Panc1 (cell line): ENCODE results near the gene ASB6. TPM values are rescaled to one million over a fixed set of nuclear protein-coding genes. Genes with fewer than 3 reads are reported as not detected.

Experiments
- ATAC-seq: fragments of 200-7000 bp; cut with Tn5 transposase; 2 replicates; pipeline ENCODE4 v1.9.1; 2020; ENCODE audit warnings: mild to moderate bottlenecking, moderate library complexity
- BruUV-seq: library from RNA; stranded (reverse); fragments of 400-500 nt; replicated peaks from 2 replicates; lab custom pipeline; 2021; lab: Mats Ljungman, UMichigan
- CTCF ChIA-PET: fragments of 300-600 bp; sonication (Branson Sonifier 250); formaldehyde crosslinking; loops from one replicate; lab custom pipeline; 2022; ENCODE audit warnings: antibody characterized with exemption; lab: Charles Lee
- POLR2A ChIA-PET: fragments of 300-600 bp; sonication (Branson Sonifier 250); formaldehyde crosslinking; loops from one replicate; lab custom pipeline; 2022; ENCODE audit warnings: antibody characterized with exemption; lab: Charles Lee
- DNase-seq: peaks from one replicate; pipeline ENCODE4 v3.0.0-alpha.2; 2010; ENCODE audit warnings: low read depth, low spot score
- H3K27ac ChIP-seq: 2 replicates; pipeline ENCODE4 v1.5.1; 2011; ENCODE audit warnings: mild to moderate bottlenecking, low read length, inconsistent platforms
- H3K27me3 ChIP-seq: fragments of 200-500 bp; sonication (Bioruptor generic); 2 replicates; pipeline ENCODE4 v1.6.0; 2014; ENCODE audit warnings: low read length, inconsistent platforms; ENCODE audit not compliant: control insufficient read depth, insufficient read depth
- H3K36me3 ChIP-seq: fragments of 200-500 bp; sonication (Bioruptor generic); 2 replicates; pipeline ENCODE4 v1.5.1; 2014; ENCODE audit warnings: inconsistent platforms, mild to moderate bottlenecking, low read length, moderate library complexity; ENCODE audit not compliant: control insufficient read depth, insufficient read depth
- H3K4me1 ChIP-seq: 2 replicates; pipeline ENCODE4 v1.5.1; 2011; ENCODE audit warnings: inconsistent platforms, mild to moderate bottlenecking, low read length, moderate library complexity; ENCODE audit not compliant: control insufficient read depth, insufficient read depth
- H3K4me3 ChIP-seq, 2 experiments: 2 replicates each; pipeline ENCODE4 v1.5.1; 2011 to 2012; ENCODE audit warnings: low read depth in 2 of 2, low read length in 2 of 2, mild to moderate bottlenecking in 2 of 2, inconsistent platforms in 1 of 2, moderate library complexity in 1 of 2
- H3K9me3 ChIP-seq: fragments of 200-500 bp; sonication (Bioruptor generic); 2 replicates; pipeline ENCODE4 v1.5.1; 2014; ENCODE audit warnings: low read depth, mild to moderate bottlenecking, inconsistent platforms, low read length, moderate library complexity; ENCODE audit not compliant: control insufficient read depth, insufficient read depth
- CTCF ChIP-seq: fragments of 450-650 bp; IDR thresholded peaks from 2 replicates; pipeline ENCODE4 v1.5.1; 2017; ENCODE audit warnings: mild to moderate bottlenecking
- POLR2AphosphoS5 ChIP-seq: IDR thresholded peaks from 2 replicates; pipeline ENCODE4 v1.6.1; 2012; ENCODE audit warnings: mild to moderate bottlenecking, low read depth, low read length, moderate library complexity
- REST ChIP-seq, 2 experiments: IDR thresholded peaks; 2 replicates each; pipeline ENCODE4 v1.6.1; 2011 to 2012; ENCODE audit warnings: low read depth in 2 of 2, control low read depth in 1 of 2, low read length in 1 of 2, mild to moderate bottlenecking in 1 of 2, moderate library complexity in 1 of 2; ENCODE audit not compliant: insufficient read depth in 1 of 2
- SIN3A ChIP-seq: IDR thresholded peaks from 2 replicates; pipeline ENCODE4 v1.6.1; 2012; ENCODE audit warnings: low read depth, mild to moderate bottlenecking, low read length, moderate library complexity, borderline replicate concordance; ENCODE audit not compliant: insufficient read depth
- TCF7L2 ChIP-seq: IDR thresholded peaks from 2 replicates; pipeline ENCODE4 v1.6.1; 2011; ENCODE audit warnings: mild to moderate bottlenecking, low read depth, low read length, inconsistent platforms
- in situ Hi-C: cut with HindIII; loops from 2 replicates; pipeline ENCODE4 v1.10.0; 2016; ENCODE audit warnings: low sequenced_read_pairs, low pct_unique_long_range_greater_than_20kb
- intact Hi-C: fragments of 100-400 bp; cut with micrococcal nuclease; formaldehyde crosslinking; loops from one replicate; pipeline ENCODE4 v1.10.0; 2022; ENCODE audit not compliant: unreplicated experiment
- total RNA-seq: library from RNA; stranded (reverse); gene quantifications from one replicate; pipeline ENCODE4 v1.2.1, GENCODE V29; 2021; ENCODE audit not compliant: unreplicated experiment

Gene ASB6
- total RNA-seq, 1 experiment from 2014 or later: 14.3 TPM

GRCh38 chr9:129656795-129657390 is 14.9 kb upstream of the ASB6 start:
- BruUV-seq: no TSS peak
- no peak overlapping the region for H3K4me3 ChIP-seq
- in situ Hi-C loops (no loop called here), intact Hi-C loops (no loop called here)
- H3K36me3 ChIP-seq: no peaks in the 10 kb centered on the region
- ChIA-PET POLR2A (interaction anchor here (0.8 kb wide), 1 partner anchor 31 kb away, joined by 5 read pairs; the partner anchor contains the start of gene NTMT1), CTCF (interaction anchor here (0.5 kb wide), 1 partner anchor 13 kb away, joined by 3 read pairs; no protein-coding TSS in a partner anchor)
- TF ChIP-seq REST (IDR thresholded peaks at IDR 0.05; ENCODE audit: insufficient read depth in 1 of 2, low read depth in 2 of 2, low read length in 1 of 2) (no peak), SIN3A (no peak), TCF7L2 (no peak), CTCF (no peak), POLR2AphosphoS5 (no peak)
- H3K27me3 ChIP-seq: no peaks in the 10 kb centered on the region
- no peak overlapping the region for H3K27ac ChIP-seq
- peak; percentile 53 for DNase-seq
- ATAC-seq: peak; percentile 95
- H3K4me1 ChIP-seq: peaks cover 3% of the 10 kb centered on the region; the same call in 1 of the 2 replicates
- H3K9me3 ChIP-seq: no peaks in the 10 kb centered on the region

GRCh38 chr9:129655696-129656095 is 13.7 kb upstream of the ASB6 start:
- intact Hi-C loops (no loop called here), in situ Hi-C loops (no loop called here)
- no peak for DNase-seq
- Histone ChIP-seq H3K9me3 (no peaks in the 10 kb centered on the region), H3K4me3 (no peak overlapping the region), H3K27ac (no peak overlapping the region), H3K27me3 (no peaks in the 10 kb centered on the region), H3K4me1 (peaks cover 3% of the 10 kb centered on the region; the same call in 1 of the 2 replicates), H3K36me3 (no peaks in the 10 kb centered on the region)
- BruUV-seq: no TSS peak
- TF ChIP-seq TCF7L2: no peak
- no peak for TF ChIP-seq POLR2AphosphoS5
- TF ChIP-seq SIN3A: no peak
- no peak for TF ChIP-seq CTCF
- no peak for TF ChIP-seq REST (IDR thresholded peaks at IDR 0.05; ENCODE audit: insufficient read depth in 1 of 2, low read depth in 2 of 2, low read length in 1 of 2)
- ChIA-PET CTCF (no interaction called here), POLR2A (interaction anchor here (0.8 kb wide), 1 partner anchor 30 kb away, joined by 5 read pairs; the partner anchor contains the start of gene NTMT1)
- ATAC-seq: no peak
